Esophagus (tissue), 2 donors: ENCODE measurements around the gene LRBA. TPM values are rescaled to one million over a fixed set of nuclear protein-coding genes. Genes with fewer than 3 reads are reported as not detected.

Source experiments
- H3K27ac ChIP-seq, 2 donors: one replicate each; pipeline ENCODE4 v1.5.1; 2013; ENCODE audit warnings: low read depth in 2 of 2, mild to moderate bottlenecking in 2 of 2, inconsistent platforms in 1 of 2, low read length in 1 of 2, moderate library complexity in 1 of 2
- H3K27me3 ChIP-seq, 2 donors: one replicate each; pipeline ENCODE4 v1.6.1; 2013; ENCODE audit warnings: low read length in 2 of 2, control low read depth in 1 of 2, mild to moderate bottlenecking in 1 of 2; ENCODE audit not compliant: insufficient read depth in 2 of 2, control insufficient read depth in 1 of 2
- H3K36me3 ChIP-seq, 2 donors: one replicate each; pipeline ENCODE4 v1.6.1; 2013; ENCODE audit warnings: low read length in 1 of 2; ENCODE audit not compliant: control insufficient read depth in 2 of 2, insufficient read depth in 2 of 2
- H3K4me1 ChIP-seq, 2 donors: one replicate each; pipeline ENCODE4 v1.6.1; 2013; ENCODE audit warnings: low read length in 1 of 2; ENCODE audit not compliant: control insufficient read depth in 2 of 2, insufficient read depth in 2 of 2
- H3K4me3 ChIP-seq, 2 donors: one replicate each; pipeline ENCODE4 v1.5.1; 2013; ENCODE audit warnings: low read length in 2 of 2, mild to moderate bottlenecking in 2 of 2, low read depth in 1 of 2, moderate library complexity in 1 of 2
- H3K9me3 ChIP-seq, 2 donors: one replicate each; pipeline ENCODE4 v1.6.1; 2013; ENCODE audit warnings: mild to moderate bottlenecking in 2 of 2, low read depth in 1 of 2, low read length in 1 of 2, moderate library complexity in 1 of 2; ENCODE audit not compliant: control insufficient read depth in 2 of 2, insufficient read depth in 1 of 2
- WGBS, 2 donors: extraction: QIAGEN DNeasy Blood & Tissue Kit; methylation state at CpG; one replicate each; pipeline ENCODE4 v1.1.7; 2013; 5-methylcytosine and 5-hydroxymethylcytosine counted together
- polyA plus RNA-seq, 2 donors: library from polyadenylated mRNA; stranded (reverse); fragments of 200-250 nt; gene quantifications; one replicate each; pipeline ENCODE4 v1.2.3, GENCODE V29; 2013
- donor health status: healthy with polysubstance abuse.
- donor health status: Bipolar disorder and iron deficiency.

The LRBA gene
- polyA plus RNA-seq, 2 donors: 13.1 to 24.7 TPM

DNA sequence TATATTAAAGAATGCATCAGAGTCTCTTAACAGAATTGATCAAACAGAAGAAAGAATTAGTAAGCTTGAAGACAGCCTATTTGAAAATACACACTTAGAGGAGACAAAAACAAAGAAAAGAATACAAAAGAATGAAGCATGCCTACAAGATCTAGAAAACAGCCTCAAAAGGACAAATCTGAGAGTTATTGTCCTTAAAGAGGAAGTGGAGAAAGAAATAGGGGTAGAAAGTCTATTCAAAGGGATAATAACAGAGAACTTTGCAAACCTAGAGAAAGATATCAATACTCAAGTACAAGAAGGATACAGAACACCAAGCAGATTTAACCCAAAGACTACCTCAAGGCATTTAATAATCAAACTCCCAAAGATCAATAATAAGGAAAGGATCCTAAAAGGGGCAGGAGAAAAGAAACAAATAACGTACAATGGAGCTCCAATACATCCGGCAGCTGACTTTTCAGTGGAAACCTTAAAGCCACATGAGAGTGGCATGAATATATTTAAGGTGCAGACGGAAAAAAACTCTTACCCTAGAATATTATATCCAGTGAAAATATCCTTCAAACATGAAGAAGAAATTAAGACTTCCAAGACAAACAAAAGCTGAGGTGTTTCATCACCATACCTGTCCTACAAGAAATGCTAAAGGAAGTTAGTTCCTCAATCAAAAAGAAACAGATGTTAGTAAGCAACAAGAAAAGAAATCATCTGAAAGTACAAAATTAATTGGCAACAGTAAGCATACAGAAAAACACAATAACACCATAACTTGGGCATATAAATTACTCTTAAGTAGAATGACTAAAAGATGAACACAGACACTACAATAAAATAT, 36.1 kb downstream of the LRBA start:
- WGBS, 2 donors: 89% methylated on average over 3 of the region's 3 CpGs
- no peaks in the 10 kb centered on the region for H3K9me3 ChIP-seq
- H3K4me1 ChIP-seq: peaks cover 0 to 5% of the 10 kb centered on the region in 2 donors
- no peaks in the 10 kb centered on the region for H3K27me3 ChIP-seq
- H3K4me3 ChIP-seq: no peak overlapping the region
- H3K36me3 ChIP-seq: no peaks in the 10 kb centered on the region
- H3K27ac ChIP-seq: no peak overlapping the region

DNA sequence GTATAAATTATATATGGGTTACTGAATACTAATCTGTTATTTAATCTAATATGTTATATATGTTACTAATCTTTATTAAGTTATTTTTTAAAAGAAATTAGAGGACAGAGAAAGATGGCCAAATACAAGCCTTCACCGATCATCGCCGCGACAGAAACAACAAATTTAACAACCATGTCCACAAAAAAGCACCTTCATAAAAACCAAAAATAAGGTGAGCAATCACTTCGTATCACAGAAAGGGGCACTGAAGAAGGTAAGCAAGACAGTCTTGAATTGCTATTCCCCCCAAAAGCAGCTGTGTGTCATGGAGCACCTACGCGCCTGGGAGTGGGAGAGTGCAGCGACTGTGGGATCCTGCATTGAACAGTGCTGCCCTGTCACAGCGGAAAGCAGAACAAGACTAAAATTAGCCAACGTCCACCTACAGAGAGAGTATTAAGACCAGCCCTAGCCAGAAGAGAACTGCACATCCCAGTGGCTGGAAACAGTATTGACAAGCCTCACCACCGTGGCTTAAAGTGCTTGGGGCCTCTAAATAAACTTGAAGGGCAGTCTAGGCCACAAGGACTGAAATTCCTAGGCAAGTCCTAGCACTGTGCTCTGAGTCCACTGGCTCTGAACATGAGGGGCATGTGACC, 38.5 kb downstream of the LRBA start:
- 82 to 84% methylated on average over 11 of the region's 11 CpGs for WGBS, 2 donors
- no peaks in the 10 kb centered on the region for H3K27me3 ChIP-seq
- H3K4me1 ChIP-seq: peaks cover 0 to 5% of the 10 kb centered on the region in 2 donors
- H3K27ac ChIP-seq: no peak overlapping the region
- no peaks in the 10 kb centered on the region for H3K36me3 ChIP-seq
- no peak overlapping the region for H3K4me3 ChIP-seq
- H3K9me3 ChIP-seq: no peaks in the 10 kb centered on the region

DNA sequence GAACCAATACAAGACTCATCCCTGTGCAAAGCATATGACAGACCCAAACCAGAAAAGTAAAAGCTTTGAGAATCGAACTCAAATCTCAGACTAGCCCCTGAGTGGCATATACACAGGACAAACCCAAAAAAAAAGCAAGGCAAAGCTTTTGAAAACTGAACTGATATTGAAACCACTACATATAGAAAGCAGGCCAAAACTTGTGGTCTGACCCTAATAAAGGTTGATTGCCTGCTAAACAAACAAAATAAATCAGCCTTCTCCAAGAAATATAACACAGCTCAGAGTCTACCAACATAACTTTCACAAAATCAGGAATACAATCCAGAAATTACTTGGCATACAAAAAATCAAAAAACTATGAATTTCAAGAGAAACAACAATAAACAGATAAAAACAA, 40.3 kb downstream of the LRBA start:
- H3K27ac ChIP-seq: no peak overlapping the region
- H3K27me3 ChIP-seq: no peaks in the 10 kb centered on the region
- WGBS, 2 donors: 66 to 70% methylated on average over 1 of the region's 1 CpG
- no peak overlapping the region for H3K4me3 ChIP-seq
- no peaks in the 10 kb centered on the region for H3K9me3 ChIP-seq
- H3K36me3 ChIP-seq: no peaks in the 10 kb centered on the region
- H3K4me1 ChIP-seq: peaks cover 0 to 3% of the 10 kb centered on the region in 2 donors

- H3K36me3 ChIP-seq: peaks cover 0 to 3% of the 10 kb centered on the region in 2 donors
- H3K27me3 ChIP-seq: no peaks in the 10 kb centered on the region
- WGBS, 2 donors: 92 to 95% methylated on average over 1 of the region's 1 CpG
- no peak overlapping the region for H3K4me3 ChIP-seq
- H3K9me3 ChIP-seq: no peaks in the 10 kb centered on the region
- no peak overlapping the region for H3K27ac ChIP-seq
- peaks cover 0 to 3% of the 10 kb centered on the region in 2 donors for H3K4me1 ChIP-seq
Measured at GRCh38 chr4:150974252-150974640, 40.8 kb downstream of the LRBA start.

GRCh38 chr4:150973626-150974251, 41.3 kb downstream of the LRBA start:
- no peaks in the 10 kb centered on the region for H3K9me3 ChIP-seq
- peaks cover 0 to 3% of the 10 kb centered on the region in 2 donors for H3K4me1 ChIP-seq
- WGBS, 2 donors: 80 to 87% methylated on average over 6 of the region's 6 CpGs
- peaks cover 0 to 3% of the 10 kb centered on the region in 2 donors for H3K36me3 ChIP-seq
- H3K27me3 ChIP-seq: no peaks in the 10 kb centered on the region
- no peak overlapping the region for H3K27ac ChIP-seq
- H3K4me3 ChIP-seq: no peak overlapping the region

GRCh38 chr4:150972592-150972991, 42.5 kb downstream of the LRBA start:
- Histone ChIP-seq H3K27me3 (no peaks in the 10 kb centered on the region), H3K36me3 (peaks cover 0 to 3% of the 10 kb centered on the region in 2 donors), H3K9me3 (no peaks in the 10 kb centered on the region), H3K4me1 (no peaks in the 10 kb centered on the region), H3K4me3 (no peak overlapping the region), H3K27ac (no peak overlapping the region)
- 38 to 39% methylated on average over 1 of the region's 1 CpG for WGBS, 2 donors

DNA sequence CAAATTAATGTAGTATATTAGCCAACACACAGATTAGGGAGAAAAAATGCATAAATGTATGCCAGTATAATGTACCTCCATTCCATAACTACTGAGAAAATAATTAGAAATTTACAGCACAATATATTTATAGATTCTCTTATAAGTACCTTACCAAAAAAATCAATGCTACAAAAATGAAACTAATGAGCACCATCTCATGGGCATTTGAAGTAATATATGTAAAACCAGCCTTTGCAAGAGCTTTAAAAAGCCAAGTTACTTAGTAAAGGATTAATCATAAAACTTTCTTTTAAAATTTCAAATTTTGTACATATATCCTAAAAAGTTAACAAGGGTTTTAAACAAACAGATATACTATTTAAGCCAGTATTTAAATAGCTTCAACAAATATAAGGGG, 43.2 kb downstream of the LRBA start:
- Histone ChIP-seq H3K27me3 (no peaks in the 10 kb centered on the region), H3K27ac (no peak overlapping the region), H3K9me3 (no peaks in the 10 kb centered on the region), H3K36me3 (peaks cover 0 to 3% of the 10 kb centered on the region in 2 donors), H3K4me1 (no peaks in the 10 kb centered on the region), H3K4me3 (no peak overlapping the region)

- H3K27ac ChIP-seq: no peak overlapping the region
- 92 to 94% methylated on average over 2 of the region's 2 CpGs for WGBS, 2 donors
- no peaks in the 10 kb centered on the region for H3K27me3 ChIP-seq
- no peaks in the 10 kb centered on the region for H3K9me3 ChIP-seq
- H3K36me3 ChIP-seq: peaks cover 0 to 3% of the 10 kb centered on the region in 2 donors
- H3K4me3 ChIP-seq: no peak overlapping the region
- H3K4me1 ChIP-seq: no peaks in the 10 kb centered on the region
Measured at GRCh38 chr4:150970685-150971151, 44.4 kb downstream of the LRBA start.

GRCh38 chr4:150964754-150965153, 50.3 kb downstream of the LRBA start:
- H3K27ac ChIP-seq: no peak overlapping the region
- H3K36me3 ChIP-seq: peaks cover 0 to 3% of the 10 kb centered on the region in 2 donors
- H3K27me3 ChIP-seq: no peaks in the 10 kb centered on the region
- H3K4me1 ChIP-seq: no peaks in the 10 kb centered on the region
- H3K9me3 ChIP-seq: no peaks in the 10 kb centered on the region
- H3K4me3 ChIP-seq: no peak overlapping the region
